OCI-M2 (cell line): Measurements from ENCODE around the gene BBS1.
A peak's percentile ranks its signal among the peaks of the same experiment; 100 is the strongest.
"Not testable (repeated sequence)": the region's sequence is repeated elsewhere in the genome, so short reads cannot be mapped to it uniquely, and the experiment has no call there.

ENCODE experiments used
- DNase-seq: peaks from one replicate; lab custom pipeline; 2025; ENCODE audit not compliant: unreplicated experiment; lab: John Stamatoyannopoulos, UW

BBS1 gene

GRCh38 chr11:66510271-66510989, at the start of gene BBS1:
TSS of gene BBS1 (plus strand) at chr11:66510635. CDS start at chr11:66510660, 25 bp downstream.
- no peak for DNase-seq

- no peak for DNase-seq
These were observed 48.4 kb upstream of the BBS1 start for GRCh38 chr11:66462010-66462409.

DNA sequence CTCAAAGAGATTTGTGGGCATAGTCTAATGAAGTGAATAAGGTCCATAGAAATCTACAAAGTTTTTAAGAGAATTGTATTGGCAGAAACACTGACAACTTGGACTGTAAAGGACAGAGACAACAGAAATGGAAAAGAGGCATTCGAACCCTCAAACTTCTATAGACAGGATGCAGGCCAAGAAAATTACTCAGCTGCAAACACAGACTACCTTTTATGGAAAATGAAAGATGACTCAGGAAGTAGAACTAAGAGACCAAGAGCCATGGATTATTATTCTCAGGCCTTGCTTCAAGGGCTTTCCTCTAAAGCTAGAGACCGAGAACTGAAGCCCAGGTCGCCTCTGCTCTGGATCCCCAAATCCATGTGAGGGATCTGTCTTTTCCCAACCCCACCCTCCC, 47.5 kb upstream of the BBS1 start:
- no peak for DNase-seq

DNA sequence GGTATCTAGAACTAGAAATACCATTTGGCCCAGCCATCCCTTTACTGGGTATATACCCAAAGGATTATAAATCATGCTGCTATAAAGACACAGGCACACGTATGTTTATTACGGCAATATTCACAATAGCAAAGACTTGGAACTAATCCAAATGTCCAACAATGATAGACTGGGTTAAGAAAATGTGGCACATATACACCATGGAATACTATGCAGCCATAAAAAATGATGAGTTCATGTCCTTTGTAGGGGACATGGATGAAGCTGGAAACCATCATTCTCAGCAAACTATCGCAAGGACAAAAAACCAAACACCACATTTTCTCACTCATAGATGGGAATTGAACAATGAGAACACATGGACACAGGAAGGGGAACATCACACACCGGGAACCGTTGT, 46.3 kb upstream of the BBS1 start:
- DNase-seq, result not testable (repeated sequence)

DNA sequence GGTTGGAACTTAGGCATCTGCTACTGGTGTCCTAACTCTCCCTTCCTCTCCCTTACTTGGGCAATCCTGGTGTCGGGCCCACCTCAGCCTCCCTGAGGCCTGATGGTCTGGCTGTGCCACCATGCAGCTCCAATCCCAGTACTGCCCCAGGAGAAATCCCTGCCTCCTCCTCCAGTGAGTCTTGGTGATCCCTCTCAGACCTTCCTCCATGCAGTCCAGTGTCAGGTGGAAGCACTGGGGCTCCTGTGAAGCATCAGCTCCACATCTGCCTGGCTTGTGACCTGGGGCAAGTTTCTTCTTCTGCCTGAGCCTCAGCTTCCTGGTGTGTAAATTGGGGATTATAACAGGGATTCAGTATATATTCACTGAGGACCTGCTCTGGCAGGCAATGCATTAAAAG, 45.5 kb upstream of the BBS1 start:
- DNase-seq, result no peak

- DNase-seq, result no peak
These were observed 44.8 kb upstream of the BBS1 start for GRCh38 chr11:66465373-66466224.

DNA sequence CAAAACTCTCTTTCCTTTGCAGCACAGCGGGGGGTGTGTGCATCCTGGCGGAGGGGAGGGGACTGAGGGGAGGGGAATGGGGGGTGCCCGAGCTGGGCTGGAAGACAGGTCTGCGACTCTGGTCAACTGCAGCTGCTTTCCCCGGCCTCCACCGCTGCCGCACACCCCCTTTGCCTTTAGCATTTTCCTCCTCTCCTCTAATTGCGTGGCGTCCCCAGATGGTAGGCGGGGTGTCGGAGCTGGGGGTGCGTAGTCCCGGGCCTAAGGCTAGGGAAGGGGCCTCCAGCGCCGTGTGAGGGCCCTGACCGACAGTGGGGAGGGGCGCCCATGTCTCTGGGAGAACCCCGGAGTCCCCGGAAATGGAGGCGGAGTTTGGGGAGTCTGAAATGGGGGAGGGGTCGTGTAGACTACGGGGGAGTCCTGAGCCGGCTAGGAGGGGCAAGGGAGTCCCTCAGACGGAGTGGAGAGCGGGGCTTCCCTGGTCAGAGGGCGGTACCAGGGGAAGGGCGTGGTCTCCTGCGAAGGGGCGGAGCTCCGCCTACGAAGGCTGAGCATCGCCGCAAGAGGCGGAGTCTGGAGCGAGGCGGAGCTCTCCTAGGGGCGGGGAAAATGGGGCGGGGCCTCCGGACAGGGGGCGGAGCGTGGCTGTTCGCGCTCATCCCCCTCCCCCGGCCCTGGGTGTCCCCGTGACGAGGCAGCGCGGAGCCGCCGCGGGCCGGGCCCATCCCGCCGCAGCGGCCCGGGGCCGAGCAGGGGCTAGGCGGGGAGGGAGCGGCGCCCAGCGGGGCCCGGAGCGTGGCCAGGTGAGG, 44.0 kb upstream of the BBS1 start, which contains the start of gene PELI3:
Gene PELI3 (plus strand): TSS at position 681 of the 809 bp plus-strand sequence. CDS start 1,224 bp downstream, outside the sequence.
- peak; percentile 65 for DNase-seq

GRCh38 chr11:66467034-66467659, 43.3 kb upstream of the BBS1 start:
- DNase-seq, result no peak

DNA sequence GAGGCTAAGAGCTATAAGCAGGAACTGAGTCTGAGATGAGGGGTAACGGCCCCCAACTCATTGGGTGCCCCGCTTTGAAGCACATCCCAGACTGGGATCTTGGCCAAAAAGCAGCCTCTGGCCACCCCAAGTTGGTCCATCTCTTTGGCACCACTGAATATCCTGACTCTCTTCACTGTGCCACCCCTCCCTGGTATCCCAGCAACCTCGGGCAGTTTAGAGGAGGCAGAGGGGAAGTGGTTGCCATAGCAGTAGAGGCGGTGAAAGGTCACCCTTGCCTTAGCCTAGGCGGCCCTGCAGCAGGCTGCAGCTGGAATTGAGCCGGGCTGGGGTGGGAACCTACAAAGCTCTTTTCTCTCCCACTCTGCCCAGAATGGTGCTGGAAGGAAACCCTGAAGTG, 42.7 kb upstream of the BBS1 start:
- DNase-seq, result no peak

GRCh38 chr11:66468691-66469090, 41.7 kb upstream of the BBS1 start:
- no peak for DNase-seq

- DNase-seq, result no peak
These were observed 41.0 kb upstream of the BBS1 start for GRCh38 chr11:66469441-66469840.

GRCh38 chr11:66470015-66470414, 40.4 kb upstream of the BBS1 start:
- DNase-seq, result no peak

DNA sequence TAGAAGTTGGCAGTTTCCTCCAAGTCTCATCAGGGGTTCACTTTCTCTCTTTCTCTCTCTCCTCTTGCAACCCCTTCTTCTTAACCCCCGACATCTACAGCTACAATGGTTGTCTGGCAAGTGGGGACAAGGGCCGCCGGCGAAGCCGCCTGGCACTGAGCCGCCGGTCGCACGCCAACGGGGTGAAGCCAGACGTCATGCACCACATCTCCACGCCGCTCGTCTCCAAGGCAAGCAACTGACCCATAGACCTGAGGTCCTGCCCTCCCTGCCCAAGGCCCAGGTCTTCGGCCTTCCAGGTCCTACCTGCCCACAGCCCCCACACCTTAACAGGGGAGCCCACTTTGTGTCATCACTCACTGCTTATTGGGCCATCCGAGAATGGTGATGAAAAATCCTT, 39.3 kb upstream of the BBS1 start:
- DNase-seq, result no peak

- no peak for DNase-seq
These were observed 38.4 kb upstream of the BBS1 start for GRCh38 chr11:66472054-66472453.

- DNase-seq, result no peak
These were observed 37.3 kb upstream of the BBS1 start for GRCh38 chr11:66473167-66473566.

GRCh38 chr11:66473608-66474515, 36.6 kb upstream of the BBS1 start:
- DNase-seq, result no peak

DNA sequence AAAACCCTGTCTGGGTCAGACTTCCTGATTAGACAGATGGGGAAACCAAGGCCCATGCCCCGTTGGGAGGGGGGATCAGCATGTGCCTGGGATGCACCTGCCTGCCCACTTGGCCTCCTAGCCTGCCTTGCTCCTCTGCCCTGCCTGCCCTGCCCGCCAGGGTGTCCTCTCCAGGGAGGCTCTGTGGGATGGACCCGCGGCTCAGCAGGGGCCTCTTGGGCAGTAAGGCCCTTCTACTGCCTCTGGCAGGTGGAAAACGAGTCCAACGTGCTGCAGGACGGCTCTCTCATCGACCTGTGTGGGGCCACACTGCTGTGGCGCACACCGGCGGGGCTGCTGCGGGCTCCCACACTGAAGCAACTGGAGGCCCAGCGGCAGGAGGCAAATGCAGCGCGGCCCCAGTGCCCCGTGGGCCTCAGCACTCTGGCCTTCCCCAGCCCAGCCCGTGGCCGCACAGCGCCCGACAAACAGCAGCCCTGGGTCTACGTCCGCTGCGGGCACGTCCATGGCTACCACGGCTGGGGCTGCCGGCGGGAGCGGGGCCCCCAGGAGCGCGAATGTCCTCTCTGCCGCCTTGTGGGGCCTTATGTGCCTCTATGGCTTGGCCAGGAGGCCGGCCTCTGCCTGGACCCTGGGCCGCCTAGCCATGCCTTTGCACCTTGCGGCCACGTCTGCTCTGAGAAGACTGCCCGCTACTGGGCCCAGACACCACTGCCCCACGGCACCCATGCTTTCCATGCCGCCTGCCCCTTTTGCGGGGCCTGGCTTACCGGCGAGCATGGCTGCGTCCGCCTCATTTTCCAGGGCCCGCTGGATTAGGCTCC, 34.9 kb upstream of the BBS1 start:
- DNase-seq, result no peak

DNA sequence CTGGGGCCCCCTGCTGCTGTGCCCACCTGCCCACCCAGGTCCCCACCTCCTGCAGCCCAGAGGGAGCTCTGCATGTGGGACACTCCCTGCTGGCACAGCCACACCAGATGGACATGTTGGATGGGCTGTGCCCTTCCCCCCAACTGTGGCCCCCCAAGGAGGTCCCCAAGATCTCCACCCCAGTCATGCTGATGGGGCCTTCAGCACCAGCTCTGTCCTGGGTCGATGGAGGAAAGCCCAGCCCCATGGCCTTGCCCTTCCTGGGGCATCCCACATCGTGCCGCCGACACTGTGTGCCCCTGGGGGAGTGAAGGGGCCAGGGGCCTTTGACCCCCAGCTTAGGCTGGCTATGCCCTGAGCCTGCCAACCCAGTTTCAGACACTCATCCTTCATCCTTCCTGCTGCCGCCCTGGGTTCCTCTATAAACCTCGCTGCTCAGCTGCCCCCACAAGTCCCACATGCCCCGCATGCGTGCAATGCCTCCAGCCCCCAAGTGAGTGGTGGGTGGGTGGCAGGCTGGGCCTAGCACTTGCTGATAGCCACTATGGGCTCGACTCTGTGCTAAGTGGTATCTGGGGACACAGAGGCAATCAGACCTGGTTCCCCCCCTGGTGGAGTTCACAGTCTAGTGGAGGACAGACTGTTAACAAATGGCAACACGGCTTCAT, 34.1 kb upstream of the BBS1 start:
- no peak for DNase-seq
